Measurements from ENCODE around the gene CUX1.

Gene CUX1

DNA sequence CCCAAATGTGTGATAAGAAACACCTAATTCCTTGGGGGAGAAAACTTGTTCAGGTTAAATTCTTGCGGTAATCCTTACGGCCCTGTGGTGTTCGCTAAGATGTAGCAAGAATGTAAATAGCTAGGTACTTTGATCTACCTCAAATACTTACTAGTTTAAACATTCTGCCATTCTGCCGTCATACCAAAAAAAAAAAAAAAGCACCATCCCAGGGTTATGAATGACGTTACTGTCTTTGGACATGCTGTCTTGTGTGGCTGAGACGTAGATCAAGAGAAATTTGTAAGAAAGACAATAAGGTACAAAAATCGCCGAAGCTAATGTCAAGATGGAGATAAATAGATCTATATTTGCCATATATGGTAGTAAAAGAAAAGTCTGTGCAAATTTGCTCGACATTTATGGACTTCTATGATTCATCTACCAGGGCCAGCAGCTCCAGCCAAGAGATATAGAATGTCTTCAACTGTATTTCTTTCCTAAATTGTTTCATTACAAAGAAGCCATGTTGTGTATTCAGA is 195.6 kb downstream of the CUX1 start:
- TF ChIP-seq CTCF (IDR thresholded peaks at IDR 0.05; ENCODE audit: low read depth, low read length): no peak
- H3K27me3 ChIP-seq: no peaks in the 10 kb centered on the region
- no peaks in the 10 kb centered on the region for H3K9me3 ChIP-seq
- H3K4me3 ChIP-seq (ENCODE audit: low read depth, low read length): no peak overlapping the region
- peaks cover 3% of the 10 kb centered on the region; the same call in 1 of the 2 replicates for H3K36me3 ChIP-seq
- no peak for DNase-seq
- H3K4me1 ChIP-seq: peaks cover 3% of the 10 kb centered on the region

GRCh38 chr7:102018876-102019275 is 201.4 kb downstream of the CUX1 start:
- Histone ChIP-seq H3K4me3 (ENCODE audit: low read depth, low read length) (no peak overlapping the region), H3K36me3 (peaks cover 3% of the 10 kb centered on the region; the same call in 1 of the 2 replicates), H3K27me3 (no peaks in the 10 kb centered on the region), H3K9me3 (no peaks in the 10 kb centered on the region), H3K4me1 (no peaks in the 10 kb centered on the region)
- no peak for DNase-seq
- TF ChIP-seq CTCF (IDR thresholded peaks at IDR 0.05; ENCODE audit: low read depth, low read length): no peak

DNA sequence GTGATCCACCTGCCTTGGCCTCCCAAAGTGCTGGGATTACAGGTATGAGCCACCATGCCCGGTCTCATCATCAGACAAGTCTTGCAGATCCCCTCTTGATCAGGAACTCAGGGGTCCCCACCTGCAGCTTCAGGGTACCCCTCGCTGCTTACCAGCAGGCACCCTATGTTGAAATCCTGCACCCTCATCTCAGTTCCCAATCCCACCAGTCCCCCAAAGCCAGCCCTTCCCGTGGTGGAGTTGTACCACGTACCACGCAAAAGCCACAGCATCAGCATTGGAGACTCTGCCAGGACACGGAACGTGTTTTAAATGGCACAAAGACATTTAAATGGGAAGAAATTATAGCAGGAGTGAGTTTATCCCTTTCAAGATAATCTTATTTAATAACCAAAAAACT is 202.0 kb downstream of the CUX1 start:
- Histone ChIP-seq H3K4me3 (ENCODE audit: low read depth, low read length) (no peak overlapping the region), H3K27me3 (no peaks in the 10 kb centered on the region), H3K4me1 (no peaks in the 10 kb centered on the region), H3K9me3 (no peaks in the 10 kb centered on the region), H3K36me3 (no peaks in the 10 kb centered on the region)
- no peak for TF ChIP-seq CTCF (IDR thresholded peaks at IDR 0.05; ENCODE audit: low read depth, low read length)
- DNase-seq: no peak

- H3K4me3 ChIP-seq (ENCODE audit: low read depth, low read length): no peak overlapping the region
- DNase-seq: no peak
- no peaks in the 10 kb centered on the region for H3K4me1 ChIP-seq
- H3K36me3 ChIP-seq: no peaks in the 10 kb centered on the region
- no peaks in the 10 kb centered on the region for H3K27me3 ChIP-seq
- no peak for TF ChIP-seq CTCF (IDR thresholded peaks at IDR 0.05; ENCODE audit: low read depth, low read length)
- H3K9me3 ChIP-seq: no peaks in the 10 kb centered on the region
Observed at GRCh38 chr7:102021841-102022618, 204.6 kb downstream of the CUX1 start.

DNA sequence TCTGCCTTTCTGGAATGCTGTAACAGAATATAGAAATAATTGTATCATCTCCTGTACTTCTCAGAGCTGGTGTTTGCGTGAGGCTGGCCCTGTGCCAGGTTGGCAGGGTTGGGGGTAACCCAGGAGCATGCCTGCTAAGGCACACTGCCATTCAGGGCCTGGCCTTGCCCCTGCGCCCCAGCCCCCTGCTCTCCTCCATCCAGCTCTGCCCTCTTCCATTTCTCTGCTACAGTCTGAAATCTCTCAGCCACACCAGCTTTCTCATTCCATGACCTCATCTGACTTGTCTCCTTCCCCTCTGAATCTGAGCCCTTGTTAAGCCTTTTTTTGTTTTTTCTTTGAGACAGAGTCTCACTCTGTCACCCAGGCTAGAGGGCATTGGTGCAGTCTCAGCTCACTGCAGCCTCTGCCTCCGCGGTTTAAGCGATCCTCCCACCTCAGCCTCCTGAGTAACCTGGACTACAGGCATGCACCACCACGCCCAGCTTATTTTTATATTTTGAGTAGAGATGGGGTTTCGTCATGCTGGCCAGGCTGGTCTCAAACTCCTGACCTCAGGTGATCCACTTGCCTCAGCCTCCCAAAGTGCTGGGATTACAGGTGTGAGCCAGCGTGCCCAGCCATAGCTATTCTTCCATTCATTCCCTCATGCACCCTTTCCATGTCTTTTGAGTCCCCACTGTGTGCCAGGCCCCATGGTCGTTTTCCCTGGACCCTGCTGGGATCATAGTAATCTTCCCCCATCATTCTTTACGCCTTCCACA is 206.8 kb downstream of the CUX1 start:
- Histone ChIP-seq H3K4me3 (ENCODE audit: low read depth, low read length) (no peak overlapping the region), H3K4me1 (no peaks in the 10 kb centered on the region), H3K36me3 (no peaks in the 10 kb centered on the region; the same call in 1 of the 2 replicates), H3K9me3 (no peaks in the 10 kb centered on the region), H3K27me3 (no peaks in the 10 kb centered on the region)
- TF ChIP-seq CTCF (IDR thresholded peaks at IDR 0.05; ENCODE audit: low read depth, low read length): no peak
- DNase-seq: peak; percentile 38

Measured in BE2C (cell line).